Transverse colon (tissue), 4 donors: ENCODE data around the gene PCED1B. TPM values are rescaled to one million over a fixed set of nuclear protein-coding genes. Genes with fewer than 3 reads are reported as not detected.

Source experiments
- DNase-seq: peaks from one replicate; pipeline ENCODE4 v3.0.0-alpha.2; 2019
- H3K27ac ChIP-seq, 4 donors: fragments of 200-600 bp; sonication (generic); 2 replicates each; pipeline ENCODE4 v1.5.1; 2016 to 2018; ENCODE audit warnings: inconsistent platforms in 4 of 4
- H3K27me3 ChIP-seq: fragments of 200-600 bp; sonication (generic); 2 replicates; pipeline ENCODE4 v1.5.1; 2017; ENCODE audit warnings: inconsistent platforms
- H3K36me3 ChIP-seq, 4 donors: fragments of 200-600 bp; sonication (generic); 2 replicates each; pipeline ENCODE4 v1.5.1; 2017 to 2019; ENCODE audit warnings: inconsistent platforms in 4 of 4
- H3K4me1 ChIP-seq, 4 donors: fragments of 200-600 bp; sonication (generic); 2 replicates each; pipeline ENCODE4 v1.5.1; 2017 to 2020; ENCODE audit warnings: inconsistent platforms in 4 of 4
- H3K4me3 ChIP-seq, 4 donors: fragments of 200-600 bp; sonication (generic); 1 replicate in 1 of 4; 2 replicates in 3 of 4; pipeline versions ENCODE4 v1.5.1 to v1.6.1; 2017 to 2019; ENCODE audit warnings: inconsistent platforms in 4 of 4
- H3K9me3 ChIP-seq, 2 donors: fragments of 200-600 bp; sonication (generic); 2 replicates each; pipeline ENCODE4 v1.5.1; 2017 to 2019; ENCODE audit warnings: inconsistent platforms in 2 of 2
- EP300 ChIP-seq: sonication (generic); formaldehyde crosslinking; IDR thresholded peaks from one replicate; pipeline ENCODE4 v1.6.1; 2017; ENCODE audit warnings: antibody characterized with exemption, low read depth
- POLR2A ChIP-seq: fragments of 450-650 bp; IDR thresholded peaks from one replicate; pipeline ENCODE4 v1.6.1; 2016; ENCODE audit warnings: antibody characterized with exemption, mild to moderate bottlenecking, moderate library complexity
- POLR2AphosphoS5 ChIP-seq, 3 donors: sonication (generic); formaldehyde crosslinking; IDR thresholded peaks; one replicate each; pipeline ENCODE4 v1.6.1; 2016; ENCODE audit warnings: antibody characterized with exemption in 3 of 3
- WGBS, 2 donors: methylation state at CpG; one replicate each; pipeline ENCODE4 v1.1.5; 2018; ENCODE audit warnings: low coverage in 1 of 2; 5-methylcytosine and 5-hydroxymethylcytosine counted together
- in situ Hi-C, 4 donors: fragments of 200-750 bp; cut with MboI; loops; one replicate each; pipeline versions ENCODE4 v1.15.0 to v1.15.1; 2017; ENCODE audit warnings: low sequenced_read_pairs in 3 of 4, low pct_ligation_motif_present in 1 of 4, low pct_unique_long_range_greater_than_20kb in 1 of 4
- intact Hi-C: fragments of 100-400 bp; cut with DNase I; formaldehyde crosslinking; loops from one replicate; pipeline ENCODE4 v1.15.1; 2023; ENCODE audit warnings: low total_unique reads
- total RNA-seq, 4 donors: library from RNA; depleted of rRNA; stranded (reverse); fragments of >200 nt; gene quantifications; one replicate each; pipeline ENCODE4 v1.1.0, GENCODE V29; 2016
- TF ChIP-seq, protein P1 (sequence below), 5 experiments: fragments of 200-600 bp in 3 of 5; fragments of 450-650 bp in 2 of 5; sonication (generic) in 3 of 5; IDR thresholded peaks; 1 replicate in 2 of 5; 2 replicates in 3 of 5; pipeline ENCODE4 v1.5.1; 2016 to 2017; ENCODE audit warnings: antibody characterized with exemption in 5 of 5, inconsistent platforms in 3 of 5, mild to moderate bottlenecking in 2 of 5, moderate library complexity in 1 of 5

The PCED1B gene
- total RNA-seq, 4 donors from 2014 or later = 2.7 to 52.0 (median 3.0) TPM; not detected in 1

DNA sequence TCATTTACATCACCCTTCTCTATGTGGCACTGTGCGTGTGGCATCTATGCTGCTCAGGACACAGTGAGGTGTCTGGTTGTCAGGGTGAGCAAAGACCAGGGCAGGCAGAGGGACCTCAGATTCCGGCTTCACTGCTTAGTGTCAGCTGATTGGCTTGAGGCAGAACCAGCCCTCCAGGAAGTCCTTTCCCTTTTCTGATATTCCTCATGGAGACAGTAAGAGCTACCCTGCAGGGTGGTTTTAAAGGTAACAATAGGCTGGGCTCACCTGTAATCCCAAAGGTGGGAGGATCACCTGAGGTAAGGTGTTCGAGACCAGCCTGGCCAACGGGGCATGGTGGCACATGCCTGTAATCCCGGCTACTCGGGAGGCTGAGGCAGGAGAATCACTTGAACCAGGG lies 129.6 kb downstream of the PCED1B start:
- DNase-seq = no peak
- no peaks in the 10 kb centered on the region for H3K27me3 ChIP-seq
- H3K27ac ChIP-seq = peak overlapping the region in 2 of 4 donors; percentile 48 to 57
- intact Hi-C loops = no loop called here
- H3K4me1 ChIP-seq = peaks cover 0 to 18% (median 12%) of the 10 kb centered on the region in 4 donors
- H3K4me3 ChIP-seq = no peak overlapping the region
- no peaks in the 10 kb centered on the region for H3K36me3 ChIP-seq
- TF ChIP-seq, protein P1, sequence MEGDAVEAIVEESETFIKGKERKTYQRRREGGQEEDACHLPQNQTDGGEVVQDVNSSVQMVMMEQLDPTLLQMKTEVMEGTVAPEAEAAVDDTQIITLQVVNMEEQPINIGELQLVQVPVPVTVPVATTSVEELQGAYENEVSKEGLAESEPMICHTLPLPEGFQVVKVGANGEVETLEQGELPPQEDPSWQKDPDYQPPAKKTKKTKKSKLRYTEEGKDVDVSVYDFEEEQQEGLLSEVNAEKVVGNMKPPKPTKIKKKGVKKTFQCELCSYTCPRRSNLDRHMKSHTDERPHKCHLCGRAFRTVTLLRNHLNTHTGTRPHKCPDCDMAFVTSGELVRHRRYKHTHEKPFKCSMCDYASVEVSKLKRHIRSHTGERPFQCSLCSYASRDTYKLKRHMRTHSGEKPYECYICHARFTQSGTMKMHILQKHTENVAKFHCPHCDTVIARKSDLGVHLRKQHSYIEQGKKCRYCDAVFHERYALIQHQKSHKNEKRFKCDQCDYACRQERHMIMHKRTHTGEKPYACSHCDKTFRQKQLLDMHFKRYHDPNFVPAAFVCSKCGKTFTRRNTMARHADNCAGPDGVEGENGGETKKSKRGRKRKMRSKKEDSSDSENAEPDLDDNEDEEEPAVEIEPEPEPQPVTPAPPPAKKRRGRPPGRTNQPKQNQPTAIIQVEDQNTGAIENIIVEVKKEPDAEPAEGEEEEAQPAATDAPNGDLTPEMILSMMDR (IDR thresholded peaks at IDR 0.05) = no peak
- in situ Hi-C loops = no loop called here
- H3K9me3 ChIP-seq = no peaks in the 10 kb centered on the region
- 94 to 100% methylated on average over 1 to 6 of the region's 6 CpGs for WGBS, 2 donors

DNA sequence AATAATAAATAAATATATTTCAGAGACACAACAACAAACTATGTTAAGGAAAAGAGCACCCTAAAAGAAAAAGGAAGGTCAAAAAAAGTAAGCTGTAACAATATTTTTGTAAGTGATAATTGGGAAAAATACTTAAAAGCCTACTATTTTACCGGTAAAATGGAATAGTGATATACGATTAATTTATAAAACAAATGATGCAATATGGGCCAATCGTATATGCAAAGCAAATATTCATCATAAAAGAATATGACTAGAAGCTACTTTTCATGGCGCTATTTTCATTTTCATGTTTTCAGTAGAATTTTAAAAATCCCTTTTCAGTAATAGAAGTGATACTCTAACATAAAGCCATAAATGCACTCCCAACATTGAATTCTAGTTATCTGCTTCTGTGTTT lies 131.4 kb downstream of the PCED1B start:
- WGBS, 2 donors = 91 to 95% methylated on average over 4 of the region's 4 CpGs

DNA sequence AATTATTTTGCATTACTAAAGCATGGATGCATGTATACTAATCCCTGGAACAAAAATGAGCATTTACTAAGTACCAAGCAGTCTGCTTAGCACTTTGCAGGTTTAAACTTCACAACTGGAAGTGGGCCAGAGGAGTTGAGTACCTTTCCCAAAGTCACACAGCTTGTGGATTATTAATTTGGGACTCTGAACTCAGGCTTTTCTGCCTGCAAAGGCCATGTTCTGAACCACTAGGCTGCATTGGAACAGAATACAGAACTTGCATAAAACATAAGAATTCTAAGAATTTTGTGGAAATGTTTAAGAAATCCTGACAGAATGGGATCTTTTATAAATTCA lies 133.2 kb downstream of the PCED1B start:
- DNase-seq = no peak
- intact Hi-C loops = no loop called here
- H3K27me3 ChIP-seq = no peaks in the 10 kb centered on the region
- peaks cover 0 to 8% (median 4%) of the 10 kb centered on the region in 4 donors for H3K4me1 ChIP-seq
- H3K36me3 ChIP-seq = no peaks in the 10 kb centered on the region
- no peaks in the 10 kb centered on the region for H3K9me3 ChIP-seq
- in situ Hi-C loops = no loop called here
- H3K4me3 ChIP-seq = no peak overlapping the region
- H3K27ac ChIP-seq = peak overlapping the region in 1 of 4 donors; percentile 24
- TF ChIP-seq POLR2AphosphoS5 (IDR thresholded peaks at IDR 0.05) = no peak
- TF ChIP-seq, protein P1 (IDR thresholded peaks at IDR 0.05) = no peak
- no peak for TF ChIP-seq POLR2A
- no peak for TF ChIP-seq EP300

More for the DNA sequence above, 131.4 kb downstream of the PCED1B start:
- Histone ChIP-seq H3K4me3 (no peak overlapping the region), H3K27me3 (no peaks in the 10 kb centered on the region), H3K4me1 (peaks cover 0 to 18% (median 12%) of the 10 kb centered on the region in 4 donors), H3K9me3 (no peaks in the 10 kb centered on the region), H3K36me3 (no peaks in the 10 kb centered on the region), H3K27ac (no peak overlapping the region)
- intact Hi-C loops = no loop called here
- no peak for DNase-seq
- in situ Hi-C loops = no loop called here
- TF ChIP-seq, protein P1 (IDR thresholded peaks at IDR 0.05) = no peak
- TF ChIP-seq POLR2AphosphoS5 (IDR thresholded peaks at IDR 0.05) (no peak), EP300 (no peak), POLR2A (no peak)

DNA sequence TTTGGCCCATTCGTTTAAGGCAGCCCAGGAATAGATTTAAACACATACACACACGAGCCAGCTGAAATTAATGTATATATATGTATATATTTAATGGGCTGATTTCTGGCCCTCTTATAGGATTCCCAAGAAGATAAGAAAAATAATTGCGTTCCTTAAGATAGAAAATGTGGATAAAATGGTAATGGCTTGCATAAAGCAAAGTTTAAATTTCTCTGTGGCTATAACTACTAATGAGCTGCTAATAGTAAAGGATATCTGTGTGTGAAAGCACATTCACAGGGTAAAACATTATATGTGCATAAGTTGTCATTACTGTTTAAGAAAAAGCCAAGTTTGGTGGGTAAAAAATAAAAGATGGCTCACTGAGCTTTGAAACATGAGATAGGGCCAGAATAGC lies 134.0 kb downstream of the PCED1B start:
- 68 to 78% methylated on average over 3 of the region's 3 CpGs for WGBS, 2 donors
- H3K9me3 ChIP-seq = no peaks in the 10 kb centered on the region
- peak overlapping the region in 1 of 4 donors; percentile 1 for H3K27ac ChIP-seq
- no peak overlapping the region for H3K4me3 ChIP-seq
- in situ Hi-C loops = no loop called here
- no peak for TF ChIP-seq POLR2A
- no peak for TF ChIP-seq EP300
- no peak for TF ChIP-seq POLR2AphosphoS5 (IDR thresholded peaks at IDR 0.05)
- TF ChIP-seq, protein P1 (IDR thresholded peaks at IDR 0.05) = no peak
- intact Hi-C loops = no loop called here
- peaks cover 0 to under 1% (median under 1%) of the 10 kb centered on the region in 4 donors for H3K4me1 ChIP-seq
- no peaks in the 10 kb centered on the region for H3K27me3 ChIP-seq
- no peak for DNase-seq
- H3K36me3 ChIP-seq = no peaks in the 10 kb centered on the region
